GM19467 (cell line): Measurements from ENCODE around the gene CENPX.
A peak's percentile ranks its signal among the peaks of the same experiment; 100 is the strongest.
"Not testable (repeated sequence)": the region's sequence is repeated elsewhere in the genome, so short reads cannot be mapped to it uniquely, and the experiment has no call there.

ENCODE experiments used
- ATAC-seq: cut with Tn5 transposase; IDR thresholded peaks from one replicate; pipeline ENCODE4 v1.9.1; 2021; ENCODE audit warnings: mild to moderate bottlenecking, moderate library complexity; ENCODE audit not compliant: unreplicated experiment

CENPX gene

DNA sequence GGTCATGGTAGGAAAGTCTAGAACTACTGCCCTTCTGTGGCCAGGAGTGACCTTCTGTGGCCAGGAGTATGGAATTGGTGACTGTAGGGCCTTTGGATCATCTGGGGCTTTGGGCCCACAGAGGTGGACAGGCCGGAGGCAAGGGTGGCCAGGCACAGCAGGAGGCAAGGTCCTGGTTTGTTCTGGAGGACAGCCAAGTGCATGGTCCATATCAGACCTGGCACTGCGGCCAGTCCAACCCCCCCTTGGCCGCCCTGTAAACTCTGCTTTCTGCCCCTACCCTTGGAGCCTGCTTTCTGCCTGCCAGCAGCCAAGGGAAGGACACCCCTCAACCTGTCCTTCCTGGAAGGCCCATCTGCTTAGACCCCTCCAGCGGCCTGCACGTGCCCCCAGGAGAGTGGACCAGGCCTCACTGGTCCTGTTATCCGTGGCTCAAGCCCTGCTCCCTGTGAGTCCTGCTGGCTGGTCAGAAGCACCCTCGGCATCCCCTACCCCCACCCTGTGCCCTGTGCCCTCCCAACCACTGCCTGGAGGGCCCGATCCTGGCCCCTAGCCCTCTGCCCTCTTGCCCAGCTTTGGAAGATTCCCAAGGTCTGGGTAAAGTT lies 17.1 kb upstream of the CENPX start:
- ATAC-seq, result no peak

GRCh38 chr17:82038796-82039409 lies 16.2 kb upstream of the CENPX start:
- ATAC-seq, result not testable (repeated sequence)

DNA sequence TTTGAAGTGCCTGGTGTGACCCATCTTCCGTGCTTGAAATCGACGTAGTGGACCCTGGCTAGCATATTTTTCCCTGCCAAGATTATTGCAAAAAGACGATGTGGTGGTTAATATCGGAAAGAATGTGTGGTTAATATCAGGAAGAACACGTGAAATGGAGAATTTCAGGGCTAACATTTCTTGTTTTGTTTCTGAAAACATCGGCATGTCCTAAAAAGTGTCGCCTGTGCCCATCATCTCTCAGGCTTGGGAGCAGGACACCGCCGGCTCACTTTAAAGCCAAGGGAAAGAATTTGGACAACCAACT lies 15.2 kb upstream of the CENPX start:
- ATAC-seq, result no peak

GRCh38 chr17:82037092-82037888 lies 14.6 kb upstream of the CENPX start, which contains the start of gene DCXR:
Gene DCXR, minus strand, starts transcription at chr17:82037697. Its CDS starts 15 bp downstream, at chr17:82037682.
- peak; percentile 77 for ATAC-seq

DNA sequence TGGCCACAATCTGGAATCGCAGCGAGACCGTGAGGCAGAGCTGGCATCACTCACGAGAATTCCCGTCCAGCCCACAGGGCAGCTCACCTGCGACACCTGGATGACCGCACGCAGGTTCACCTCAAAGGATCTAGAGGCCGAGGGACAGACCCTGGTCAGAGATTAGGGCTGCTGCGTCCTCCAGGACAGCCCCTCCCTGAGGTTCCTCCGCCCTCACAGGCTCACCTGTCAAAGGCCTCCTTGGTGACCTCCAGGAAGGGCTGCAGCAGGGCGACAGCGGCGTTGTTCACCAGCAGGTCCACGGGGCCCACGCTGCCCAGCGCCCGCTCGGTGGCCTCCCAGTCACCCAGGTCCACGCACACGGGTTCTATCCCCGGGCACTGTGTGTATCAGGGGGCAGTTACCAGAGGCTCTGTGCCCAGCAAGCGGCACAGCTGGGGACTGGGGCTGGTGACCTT lies 14.0 kb upstream of the CENPX start:
- ATAC-seq, result no peak

GRCh38 chr17:82035956-82036633 lies 13.4 kb upstream of the CENPX start:
- ATAC-seq, result no peak

- ATAC-seq, result no peak
Observed at GRCh38 chr17:82035488-82035887, 12.8 kb upstream of the CENPX start.

DNA sequence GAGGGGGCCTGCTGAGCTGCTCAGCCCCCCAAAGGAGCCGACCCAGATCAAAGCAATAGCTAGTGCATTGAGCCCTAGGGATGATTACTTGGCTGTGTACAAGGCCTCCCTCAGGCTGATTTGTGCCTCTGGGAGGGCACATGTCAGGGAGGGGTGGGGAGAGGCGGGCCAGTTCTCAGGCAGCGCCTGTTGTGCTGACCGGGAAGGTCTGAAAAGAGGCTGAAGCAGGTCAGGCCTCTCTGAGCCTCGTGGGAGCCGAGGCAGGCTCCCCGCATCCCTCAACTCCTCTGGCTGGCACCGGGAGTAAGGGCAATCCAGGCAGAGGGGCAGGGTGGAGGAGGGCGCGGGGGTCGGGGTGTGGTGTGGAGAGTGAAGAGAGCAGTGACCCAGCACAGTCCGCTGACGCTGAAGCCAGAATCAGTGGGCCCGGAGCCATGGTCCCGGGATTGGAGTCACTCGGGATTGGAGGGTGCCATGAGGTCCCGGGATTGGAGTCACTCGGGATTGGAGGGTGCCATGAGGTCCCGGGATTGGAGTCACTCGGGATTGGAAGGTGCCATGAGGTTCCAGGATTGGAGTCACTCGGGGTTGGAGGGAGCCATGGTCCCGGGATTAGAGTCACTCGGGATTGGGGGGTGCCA lies 11.8 kb upstream of the CENPX start:
- ATAC-seq, result no peak

DNA sequence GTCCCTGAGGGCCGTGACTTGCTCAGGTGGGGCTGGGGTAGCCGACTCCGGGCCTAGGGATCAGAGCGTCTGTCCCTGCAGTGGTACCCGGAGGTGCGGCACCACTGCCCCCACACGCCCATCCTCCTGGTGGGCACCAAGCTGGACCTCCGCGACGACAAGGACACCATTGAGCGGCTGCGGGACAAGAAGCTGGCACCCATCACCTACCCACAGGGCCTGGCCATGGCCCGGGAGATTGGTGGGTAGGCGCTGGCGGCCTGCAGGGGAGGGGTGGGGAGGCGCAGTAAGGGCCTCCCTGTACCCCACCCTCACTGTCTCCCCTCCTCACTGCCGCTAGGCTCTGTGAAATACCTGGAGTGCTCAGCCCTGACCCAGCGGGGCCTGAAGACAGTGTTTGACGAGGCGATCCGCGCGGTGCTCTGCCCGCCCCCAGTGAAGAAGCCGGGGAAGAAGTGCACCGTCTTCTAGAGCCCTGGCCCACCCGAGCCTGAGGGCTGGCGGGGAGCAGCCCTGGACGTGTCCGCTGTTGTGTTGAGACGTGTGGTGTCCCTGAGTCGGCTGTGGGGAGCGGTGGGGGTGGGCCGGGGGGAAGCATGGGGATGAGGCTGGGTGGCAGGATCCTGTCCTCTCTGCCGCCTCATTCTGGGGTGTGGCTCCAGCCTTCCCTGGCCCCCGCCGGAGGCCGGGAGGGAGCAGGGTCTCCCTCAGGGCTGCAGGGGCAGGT lies 10.8 kb upstream of the CENPX start:
- no peak for ATAC-seq

- ATAC-seq, result no peak
Observed at GRCh38 chr17:82031885-82032627, 9.4 kb upstream of the CENPX start.

- ATAC-seq, result no peak
Observed at GRCh38 chr17:82031303-82031884, 8.7 kb upstream of the CENPX start, which contains the start of gene RAC3. Gene RAC3, plus strand, starts transcription at chr17:82031678. Its CDS starts 84 bp downstream, at chr17:82031762.

DNA sequence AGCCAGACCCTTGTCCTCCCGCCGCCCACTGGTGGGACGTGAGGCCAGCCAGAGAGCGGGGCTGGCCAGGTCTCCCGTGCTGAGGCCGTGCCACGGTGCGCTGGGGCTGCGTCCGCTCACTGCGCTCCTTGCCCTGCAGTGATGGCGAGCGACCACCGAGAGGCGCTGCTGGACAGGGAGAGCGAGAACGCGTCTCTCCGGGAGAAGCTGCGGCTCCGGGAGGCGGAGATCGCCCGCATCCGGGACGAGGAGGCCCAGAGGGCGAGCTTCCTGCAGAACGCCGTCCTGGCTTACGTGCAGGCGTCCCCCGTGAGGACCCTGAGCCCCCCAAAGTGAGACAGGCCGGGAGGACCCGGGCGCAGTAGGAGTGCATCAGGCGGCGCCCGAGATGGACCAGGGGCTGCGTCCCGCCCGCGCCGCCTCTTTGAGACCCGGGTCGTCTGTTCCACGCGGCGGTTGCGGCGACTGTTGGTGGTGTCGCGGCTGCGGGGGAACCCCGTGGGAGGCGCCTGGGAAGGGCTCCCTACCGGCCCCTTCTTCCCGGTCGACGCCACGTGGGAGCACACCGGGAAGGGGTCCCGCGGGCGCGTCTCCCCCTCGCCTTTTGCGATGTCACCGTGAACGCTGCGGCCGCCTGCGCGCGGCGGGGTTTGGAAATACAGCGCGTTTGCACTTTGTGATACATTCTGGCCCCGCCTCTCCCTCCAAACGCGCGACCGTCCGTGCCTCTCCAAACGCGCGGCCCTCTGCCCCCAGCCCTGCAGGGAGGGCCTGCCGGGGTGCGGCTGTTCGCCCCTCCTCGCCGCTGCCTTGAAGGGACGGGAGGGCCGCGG lies 8.0 kb upstream of the CENPX start:
- no peak for ATAC-seq

DNA sequence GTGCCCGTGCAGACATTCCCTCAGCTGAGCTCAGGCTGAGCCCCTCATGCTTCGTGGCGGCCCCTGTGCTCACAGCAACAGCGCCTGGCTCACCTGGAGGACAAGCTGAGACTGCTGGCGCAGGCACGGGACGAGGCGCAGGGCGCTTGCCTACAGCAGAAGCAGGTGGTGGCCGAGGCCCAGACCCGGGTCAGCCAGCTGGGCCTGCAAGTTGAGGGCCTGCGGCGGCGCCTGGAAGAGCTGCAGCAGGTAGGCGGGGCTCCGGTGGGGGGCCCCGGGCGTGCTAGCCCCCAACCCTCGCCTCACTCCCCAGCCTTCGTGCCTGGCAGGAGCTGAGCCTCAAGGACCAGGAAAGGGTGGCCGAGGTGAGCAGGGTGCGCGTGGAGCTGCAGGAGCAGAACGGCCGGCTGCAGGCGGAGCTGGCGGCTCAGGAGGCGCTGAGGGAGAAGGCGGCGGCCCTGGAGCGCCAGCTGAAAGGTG lies 7.4 kb upstream of the CENPX start:
- ATAC-seq, result no peak

GRCh38 chr17:82029391-82029790 lies 6.7 kb upstream of the CENPX start:
- no peak for ATAC-seq

GRCh38 chr17:82028966-82029365 lies 6.3 kb upstream of the CENPX start:
- ATAC-seq, result no peak

DNA sequence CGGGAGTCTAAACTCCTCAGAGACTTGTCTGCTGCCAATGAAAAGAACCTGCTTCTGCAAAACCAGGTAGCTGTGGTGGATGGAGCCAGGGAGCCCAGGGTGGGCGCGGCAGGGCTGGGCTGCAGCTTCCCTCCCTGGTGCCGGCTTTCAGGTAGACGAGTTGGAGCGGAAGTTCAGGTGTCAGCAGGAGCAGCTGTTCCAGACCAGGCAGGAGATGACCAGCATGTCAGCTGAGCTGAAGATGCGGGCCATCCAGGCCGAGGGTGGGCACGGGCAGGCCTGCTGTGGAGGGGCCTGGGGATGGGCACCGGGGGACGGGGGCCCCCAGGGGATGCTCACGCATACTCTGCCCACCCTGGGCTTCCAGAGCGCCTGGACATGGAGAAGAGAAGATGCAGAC lies 5.6 kb upstream of the CENPX start:
- ATAC-seq, result no peak

DNA sequence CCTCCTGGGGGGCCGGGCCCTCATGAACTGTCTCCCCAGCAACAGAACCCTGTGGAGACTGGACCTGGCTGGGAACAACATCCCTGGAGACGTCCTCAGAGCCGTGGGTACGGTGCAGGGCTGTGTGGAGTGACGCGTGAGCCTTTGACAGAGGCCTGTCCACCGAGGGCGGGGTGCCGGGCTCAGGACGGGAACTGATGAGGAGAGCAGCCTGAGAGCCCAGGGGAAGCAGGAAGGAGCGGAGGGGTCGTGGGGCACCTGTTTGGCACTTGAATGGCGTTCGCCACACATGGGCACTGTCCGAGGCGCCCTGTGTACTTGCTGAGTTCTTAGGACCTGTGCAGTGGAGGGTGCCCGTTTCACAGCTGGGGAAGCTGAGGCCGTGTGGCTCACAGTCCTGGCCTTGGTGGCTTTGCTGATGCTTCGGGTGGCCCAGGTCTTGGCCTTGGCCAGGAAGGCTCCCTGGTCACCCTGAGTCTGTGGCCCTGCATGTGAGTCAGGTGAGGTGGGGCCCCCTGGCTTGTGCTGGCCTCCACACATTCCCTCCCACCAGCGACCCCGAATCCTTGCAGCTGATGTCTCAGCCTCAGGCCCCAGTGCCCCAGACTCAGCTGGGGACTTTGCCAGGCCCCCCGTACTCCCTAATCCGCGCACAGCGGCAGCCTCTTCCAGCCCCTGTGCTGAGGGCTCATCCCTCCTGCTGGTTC lies 2.9 kb upstream of the CENPX start:
- no peak for ATAC-seq

DNA sequence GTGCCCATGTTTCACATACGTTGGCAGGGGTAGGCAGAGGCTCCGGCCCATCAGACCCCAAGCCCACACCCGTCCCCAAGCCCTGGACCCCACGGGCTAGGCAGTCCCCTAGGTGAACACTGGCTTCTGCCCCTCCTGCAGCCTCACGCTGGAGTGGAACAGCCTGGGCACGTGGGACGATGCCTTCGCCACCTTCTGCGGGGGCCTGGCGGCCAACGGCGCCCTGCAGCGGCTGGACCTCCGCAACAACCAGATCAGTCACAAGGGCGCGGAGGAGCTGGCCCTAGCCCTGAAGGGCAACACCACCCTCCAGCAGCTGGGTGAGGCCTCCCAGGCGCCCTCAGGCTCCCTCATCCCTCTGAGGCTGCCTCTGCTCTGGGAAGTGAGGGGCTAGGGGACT lies 2.2 kb upstream of the CENPX start:
- ATAC-seq, result no peak
